Liver (tissue), 3 donors: ENCODE data around the gene INSYN1.

ENCODE experiments used
- FOXA2 ChIP-seq: IDR thresholded peaks from 2 replicates; pipeline ENCODE4 v1.6.1; 2016; ENCODE audit warnings: antibody characterized with exemption
- HNF4A ChIP-seq, 2 donors: conservative IDR thresholded peaks; 2 replicates each; pipeline ENCODE4 v1.6.1; 2016; ENCODE audit warnings: antibody characterized with exemption in 2 of 2, mild to moderate bottlenecking in 2 of 2
- JUND ChIP-seq, 2 donors: IDR thresholded peaks; 2 replicates each; pipeline ENCODE4 v1.6.1; 2016; ENCODE audit warnings: antibody characterized with exemption in 2 of 2
- RAD21 ChIP-seq, 2 donors: IDR thresholded peaks; 2 replicates each; pipeline ENCODE4 v1.6.1; 2016; ENCODE audit warnings: antibody characterized with exemption in 2 of 2, mild to moderate bottlenecking in 2 of 2
- TAF1 ChIP-seq: conservative IDR thresholded peaks from 2 replicates; pipeline ENCODE4 v1.6.1; 2016; ENCODE audit warnings: antibody characterized with exemption, mild to moderate bottlenecking
- YY1 ChIP-seq: IDR thresholded peaks from 2 replicates; pipeline ENCODE4 v1.6.1; 2016; ENCODE audit warnings: antibody characterized with exemption, mild to moderate bottlenecking
- TF ChIP-seq, protein P1 (sequence below): fragments of 150-350 bp; IDR thresholded peaks from 2 replicates; pipeline ENCODE4 v1.5.1; 2017; ENCODE audit warnings: improper control_type of control experiment, low read depth, low read length; ENCODE audit not compliant: missing input control
- TF ChIP-seq, protein P2 (sequence below): IDR thresholded peaks from 2 replicates; pipeline ENCODE4 v1.6.1; 2016; ENCODE audit warnings: antibody characterized with exemption
- TF ChIP-seq, protein P3 (sequence below): IDR thresholded peaks from 2 replicates; pipeline ENCODE4 v1.6.1; 2016; ENCODE audit warnings: antibody characterized with exemption, mild to moderate bottlenecking
- TF ChIP-seq, protein P4 (sequence below): IDR thresholded peaks from 2 replicates; pipeline ENCODE4 v1.6.1; 2016; ENCODE audit warnings: antibody characterized with exemption
- donor health status: healthy.
- donor health status: healthy.

DNA sequence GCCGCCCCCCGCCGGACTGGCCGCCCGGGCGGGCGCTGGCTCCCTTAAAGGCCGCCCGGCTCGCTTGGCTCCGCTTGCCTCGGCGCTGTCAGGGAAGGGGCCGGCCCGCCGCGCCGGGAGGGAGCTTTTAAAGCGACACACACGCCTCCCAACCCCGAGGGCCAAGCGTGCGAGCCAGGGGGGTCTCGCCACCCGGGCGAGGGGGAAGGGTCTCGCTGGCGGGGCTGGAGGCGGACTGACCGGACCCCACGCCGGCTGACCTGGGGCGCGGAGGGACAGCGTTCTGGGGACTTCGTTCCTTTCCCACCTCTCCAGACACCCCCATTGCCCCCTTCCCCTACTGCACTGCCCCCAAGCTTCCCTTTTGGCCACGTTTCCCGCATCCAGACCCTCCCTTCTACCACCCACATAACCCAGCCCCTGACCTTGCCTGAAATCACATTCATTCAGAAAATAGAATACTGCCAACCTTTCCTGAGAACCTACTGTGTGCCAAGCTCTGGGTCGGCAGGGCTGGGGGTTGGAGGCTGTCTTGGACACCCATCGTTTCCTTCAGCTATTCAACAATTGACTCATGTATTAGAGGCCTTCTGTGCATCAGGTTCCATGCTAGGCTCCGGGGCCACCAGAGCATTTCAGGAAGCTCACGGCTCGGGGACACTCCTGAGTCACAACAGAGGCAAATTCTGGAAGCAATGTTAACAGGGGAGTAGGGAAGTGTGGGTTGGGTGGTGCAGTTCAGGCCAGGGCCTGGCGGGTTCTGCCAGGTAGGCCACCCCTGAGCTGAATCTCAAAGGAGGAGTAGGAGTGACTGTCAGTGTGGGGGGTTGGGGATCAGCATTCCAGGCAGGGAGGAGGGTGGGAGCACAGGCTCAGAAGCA is at the start of gene INSYN1:
- TF ChIP-seq, protein P1, sequence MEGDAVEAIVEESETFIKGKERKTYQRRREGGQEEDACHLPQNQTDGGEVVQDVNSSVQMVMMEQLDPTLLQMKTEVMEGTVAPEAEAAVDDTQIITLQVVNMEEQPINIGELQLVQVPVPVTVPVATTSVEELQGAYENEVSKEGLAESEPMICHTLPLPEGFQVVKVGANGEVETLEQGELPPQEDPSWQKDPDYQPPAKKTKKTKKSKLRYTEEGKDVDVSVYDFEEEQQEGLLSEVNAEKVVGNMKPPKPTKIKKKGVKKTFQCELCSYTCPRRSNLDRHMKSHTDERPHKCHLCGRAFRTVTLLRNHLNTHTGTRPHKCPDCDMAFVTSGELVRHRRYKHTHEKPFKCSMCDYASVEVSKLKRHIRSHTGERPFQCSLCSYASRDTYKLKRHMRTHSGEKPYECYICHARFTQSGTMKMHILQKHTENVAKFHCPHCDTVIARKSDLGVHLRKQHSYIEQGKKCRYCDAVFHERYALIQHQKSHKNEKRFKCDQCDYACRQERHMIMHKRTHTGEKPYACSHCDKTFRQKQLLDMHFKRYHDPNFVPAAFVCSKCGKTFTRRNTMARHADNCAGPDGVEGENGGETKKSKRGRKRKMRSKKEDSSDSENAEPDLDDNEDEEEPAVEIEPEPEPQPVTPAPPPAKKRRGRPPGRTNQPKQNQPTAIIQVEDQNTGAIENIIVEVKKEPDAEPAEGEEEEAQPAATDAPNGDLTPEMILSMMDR, result no peak
- TF ChIP-seq, protein P2, sequence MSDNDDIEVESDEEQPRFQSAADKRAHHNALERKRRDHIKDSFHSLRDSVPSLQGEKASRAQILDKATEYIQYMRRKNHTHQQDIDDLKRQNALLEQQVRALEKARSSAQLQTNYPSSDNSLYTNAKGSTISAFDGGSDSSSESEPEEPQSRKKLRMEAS, result no peak
- TF ChIP-seq, protein P3, sequence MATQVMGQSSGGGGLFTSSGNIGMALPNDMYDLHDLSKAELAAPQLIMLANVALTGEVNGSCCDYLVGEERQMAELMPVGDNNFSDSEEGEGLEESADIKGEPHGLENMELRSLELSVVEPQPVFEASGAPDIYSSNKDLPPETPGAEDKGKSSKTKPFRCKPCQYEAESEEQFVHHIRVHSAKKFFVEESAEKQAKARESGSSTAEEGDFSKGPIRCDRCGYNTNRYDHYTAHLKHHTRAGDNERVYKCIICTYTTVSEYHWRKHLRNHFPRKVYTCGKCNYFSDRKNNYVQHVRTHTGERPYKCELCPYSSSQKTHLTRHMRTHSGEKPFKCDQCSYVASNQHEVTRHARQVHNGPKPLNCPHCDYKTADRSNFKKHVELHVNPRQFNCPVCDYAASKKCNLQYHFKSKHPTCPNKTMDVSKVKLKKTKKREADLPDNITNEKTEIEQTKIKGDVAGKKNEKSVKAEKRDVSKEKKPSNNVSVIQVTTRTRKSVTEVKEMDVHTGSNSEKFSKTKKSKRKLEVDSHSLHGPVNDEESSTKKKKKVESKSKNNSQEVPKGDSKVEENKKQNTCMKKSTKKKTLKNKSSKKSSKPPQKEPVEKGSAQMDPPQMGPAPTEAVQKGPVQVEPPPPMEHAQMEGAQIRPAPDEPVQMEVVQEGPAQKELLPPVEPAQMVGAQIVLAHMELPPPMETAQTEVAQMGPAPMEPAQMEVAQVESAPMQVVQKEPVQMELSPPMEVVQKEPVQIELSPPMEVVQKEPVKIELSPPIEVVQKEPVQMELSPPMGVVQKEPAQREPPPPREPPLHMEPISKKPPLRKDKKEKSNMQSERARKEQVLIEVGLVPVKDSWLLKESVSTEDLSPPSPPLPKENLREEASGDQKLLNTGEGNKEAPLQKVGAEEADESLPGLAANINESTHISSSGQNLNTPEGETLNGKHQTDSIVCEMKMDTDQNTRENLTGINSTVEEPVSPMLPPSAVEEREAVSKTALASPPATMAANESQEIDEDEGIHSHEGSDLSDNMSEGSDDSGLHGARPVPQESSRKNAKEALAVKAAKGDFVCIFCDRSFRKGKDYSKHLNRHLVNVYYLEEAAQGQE, result no peak
- TF ChIP-seq JUND (IDR thresholded peaks at IDR 0.05) (no peak), FOXA2 (no peak), HNF4A (conservative IDR thresholded peaks at IDR 0.05) (no peak), RAD21 (IDR thresholded peaks at IDR 0.05) (no peak), TAF1 (no peak), YY1 (no peak)
- TF ChIP-seq, protein P4, sequence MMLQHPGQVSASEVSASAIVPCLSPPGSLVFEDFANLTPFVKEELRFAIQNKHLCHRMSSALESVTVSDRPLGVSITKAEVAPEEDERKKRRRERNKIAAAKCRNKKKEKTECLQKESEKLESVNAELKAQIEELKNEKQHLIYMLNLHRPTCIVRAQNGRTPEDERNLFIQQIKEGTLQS, result no peak
